Activated CD8-positive, alpha-beta memory T cell treated with anti-CD3 and anti-CD28 coated beads, Interleukin-2, amount 50 U/mL, for 24 hours (primary cell): ENCODE measurements around the gene ATP5F1B.
A peak's percentile ranks its signal among the peaks of the same experiment; 100 is the strongest.
"Not testable (repeated sequence)": the region's sequence is repeated elsewhere in the genome, so short reads cannot be mapped to it uniquely, and the experiment has no call there.

Experiments used
- DNase-seq: peaks from one replicate; pipeline ENCODE4 v3.0.0-alpha.2; 2020; ENCODE audit errors: extremely low read depth

Gene ATP5F1B

DNA sequence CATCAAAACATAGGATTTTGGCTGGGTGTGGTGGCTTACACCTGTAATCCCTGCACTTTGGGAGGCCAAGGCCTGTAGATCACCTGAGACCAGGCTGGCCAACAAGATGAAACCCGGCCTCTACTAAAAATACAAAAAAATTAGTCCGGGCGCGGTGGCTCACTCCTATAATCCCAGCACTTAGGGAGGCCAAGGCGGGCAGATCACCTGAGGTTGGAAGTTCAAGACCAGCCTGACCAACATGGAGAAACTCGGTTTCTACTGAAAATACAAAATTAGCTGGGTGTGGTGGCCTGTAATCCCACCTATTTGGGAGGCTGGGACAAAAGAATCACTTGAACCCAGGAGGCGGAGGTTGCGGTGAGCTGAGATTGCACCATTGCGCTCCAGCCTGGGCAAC lies 2.2 kb upstream of the ATP5F1B start:
- not testable (repeated sequence) for DNase-seq

- no peak for DNase-seq
Observed at GRCh38 chr12:56645201-56645716, 525 bp downstream of the ATP5F1B start.

DNA sequence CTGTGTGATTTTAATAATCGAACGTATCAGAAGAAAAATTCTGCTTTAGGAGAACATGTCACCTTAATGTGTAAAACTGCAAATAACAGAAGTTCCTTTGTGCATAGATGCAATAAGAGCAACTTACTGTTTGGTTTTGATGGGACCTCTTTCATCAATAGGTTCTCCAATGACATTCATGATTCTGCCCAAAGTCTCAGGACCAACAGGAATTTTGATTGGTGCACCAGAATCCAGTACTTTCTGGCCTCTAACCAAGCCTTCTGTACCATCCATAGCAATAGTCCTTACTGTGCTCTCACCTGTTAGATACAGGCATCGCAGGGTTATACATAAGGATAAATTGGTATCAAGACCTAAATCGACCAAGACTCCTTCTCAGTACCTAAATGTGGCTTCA lies 1.1 kb downstream of the ATP5F1B start:
- DNase-seq = no peak

DNA sequence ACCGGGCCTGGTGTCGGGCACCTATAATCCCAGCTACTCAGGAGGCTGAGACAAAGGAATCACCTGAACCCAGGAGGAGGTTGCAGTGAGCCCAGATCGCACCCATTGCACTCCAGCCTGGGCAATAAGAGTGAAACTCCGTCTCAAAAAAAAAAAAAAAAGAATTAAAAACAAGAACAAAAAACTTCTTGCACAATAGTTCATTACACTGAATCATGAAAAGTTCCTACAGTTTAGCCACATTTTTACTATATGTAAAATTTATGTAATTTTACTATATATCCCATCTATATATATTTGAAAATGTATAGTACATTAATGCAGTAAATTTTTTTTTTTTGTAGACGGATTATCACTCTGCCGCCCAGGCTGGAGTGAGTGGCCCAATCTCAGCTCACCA lies 4.6 kb downstream of the ATP5F1B start:
- DNase-seq = no peak

GRCh38 chr12:56637621-56638020 lies 8.2 kb downstream of the ATP5F1B start:
- DNase-seq = no peak

- peak; percentile 81 for DNase-seq
Observed at GRCh38 chr12:56636675-56637540, 8.9 kb downstream of the ATP5F1B start.

DNA sequence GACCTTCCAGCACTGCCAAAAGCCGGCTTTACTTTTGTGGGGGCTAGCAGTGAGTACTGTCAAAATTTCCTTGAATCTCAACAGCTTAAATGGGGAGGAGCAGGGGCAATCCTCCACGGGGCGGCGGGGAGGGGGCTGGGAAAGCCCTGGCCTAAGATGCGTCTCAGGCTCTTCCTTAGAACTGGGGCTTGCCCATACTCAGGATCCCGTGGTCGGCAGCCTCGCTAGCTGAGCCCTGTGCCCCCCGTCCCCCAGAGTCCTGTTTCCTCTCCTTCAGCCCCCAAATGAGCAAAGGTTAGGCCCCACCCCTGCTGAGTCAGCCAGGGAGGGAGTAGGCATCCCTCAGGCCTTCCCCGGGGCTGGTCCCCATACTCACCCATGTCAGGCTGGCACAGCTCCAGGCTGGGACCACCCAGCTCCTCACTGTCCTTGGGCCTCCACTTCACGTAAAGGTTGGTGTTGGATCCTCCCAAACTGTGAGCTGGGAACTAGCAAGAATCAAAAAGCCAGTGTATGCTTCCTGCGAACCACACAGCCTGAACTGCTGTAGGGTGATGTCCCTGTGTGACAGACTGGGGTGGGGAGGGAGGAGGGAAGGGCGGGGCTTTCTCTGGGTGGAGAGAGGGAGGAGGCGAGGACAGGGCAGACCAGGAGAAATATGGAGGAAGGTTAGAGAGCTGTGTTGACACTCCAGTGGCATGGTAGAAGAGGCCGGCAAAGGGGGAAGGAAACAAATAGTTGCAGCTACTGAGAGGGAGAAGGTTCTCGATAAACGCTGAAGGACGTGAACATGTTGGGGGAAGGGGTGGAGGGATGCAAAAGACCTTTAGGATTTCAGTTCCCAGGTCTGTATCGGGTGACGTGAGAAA lies 9.7 kb downstream of the ATP5F1B start:
- peak; percentile 75 for DNase-seq

DNA sequence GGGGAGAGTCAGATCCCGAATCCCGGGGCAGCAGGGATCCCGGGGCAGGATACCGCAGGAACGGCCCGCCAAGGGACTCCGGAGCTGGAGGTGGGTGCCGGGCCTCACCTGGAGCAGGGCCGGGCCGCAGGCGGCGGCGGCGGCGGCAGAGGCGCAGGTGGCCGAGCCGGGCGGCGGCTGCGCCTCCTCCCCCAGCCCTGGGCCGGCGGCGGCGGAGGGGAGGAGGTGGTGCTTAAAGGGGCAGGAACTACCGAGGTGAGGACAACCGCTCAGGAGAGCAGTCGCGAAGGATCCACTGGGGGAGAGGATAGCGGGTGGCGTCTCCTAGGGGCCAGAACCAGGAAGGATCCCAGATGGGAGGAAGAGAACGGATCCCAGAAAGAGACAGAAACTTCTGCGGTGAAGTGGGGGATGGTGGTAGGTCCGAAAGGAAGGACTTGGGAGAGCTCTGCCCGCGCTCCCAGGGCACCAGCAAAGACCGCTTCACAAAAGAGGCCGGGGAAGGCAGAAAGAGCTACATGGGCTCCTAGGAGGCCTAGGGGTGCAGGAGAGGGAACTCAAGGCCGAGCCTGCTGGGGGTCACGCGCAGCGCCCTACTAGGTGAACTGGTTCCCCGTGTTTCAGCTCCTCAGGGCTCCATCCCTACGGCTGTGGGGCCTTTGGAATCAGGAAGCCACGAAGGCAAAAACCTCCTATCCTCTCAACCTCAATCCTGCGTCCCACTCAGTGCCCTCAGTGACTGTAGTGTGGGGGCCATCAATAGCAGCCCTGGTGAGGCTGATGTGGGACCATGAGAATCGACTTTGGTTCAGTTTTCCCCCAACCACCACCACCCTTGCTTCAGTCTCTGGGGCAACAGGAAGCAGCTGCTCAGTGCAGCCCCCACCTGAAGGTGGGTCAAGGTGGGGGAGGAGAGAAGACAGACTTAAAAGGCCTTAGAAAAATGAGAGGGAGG lies 10.7 kb downstream of the ATP5F1B start:
- no peak for DNase-seq

DNA sequence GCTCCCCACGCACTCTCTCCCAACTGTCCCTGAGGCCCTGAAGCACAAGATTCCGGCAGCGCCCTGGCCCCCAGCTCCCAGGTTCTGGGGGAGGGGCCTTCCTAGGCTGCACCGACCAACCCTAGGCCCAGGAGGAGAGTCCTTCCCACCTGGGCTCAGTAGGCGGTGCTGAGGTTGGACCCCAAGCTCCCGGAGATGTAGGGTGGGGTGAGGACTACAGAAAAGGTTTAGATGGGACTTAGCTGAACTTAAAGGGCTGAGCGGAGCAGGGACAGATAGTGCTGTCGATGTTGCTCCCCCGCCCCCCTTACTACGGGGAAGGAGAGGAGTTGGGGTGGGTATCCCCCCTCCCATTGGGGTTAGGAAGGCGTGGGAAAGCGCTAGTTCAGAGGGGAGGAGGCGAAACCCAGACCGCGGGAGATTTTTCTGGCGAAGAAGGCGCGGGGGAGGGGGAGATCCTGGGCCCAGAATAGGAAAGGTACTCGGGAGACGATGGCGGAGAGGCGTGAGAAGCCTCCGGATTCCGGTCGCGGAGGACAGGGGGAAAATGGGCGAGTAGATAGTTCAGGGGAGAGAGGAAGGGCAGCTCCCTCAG lies 11.4 kb downstream of the ATP5F1B start:
- no peak for DNase-seq

- DNase-seq = no peak
Observed at GRCh38 chr12:56633468-56634241, 12.1 kb downstream of the ATP5F1B start.

DNA sequence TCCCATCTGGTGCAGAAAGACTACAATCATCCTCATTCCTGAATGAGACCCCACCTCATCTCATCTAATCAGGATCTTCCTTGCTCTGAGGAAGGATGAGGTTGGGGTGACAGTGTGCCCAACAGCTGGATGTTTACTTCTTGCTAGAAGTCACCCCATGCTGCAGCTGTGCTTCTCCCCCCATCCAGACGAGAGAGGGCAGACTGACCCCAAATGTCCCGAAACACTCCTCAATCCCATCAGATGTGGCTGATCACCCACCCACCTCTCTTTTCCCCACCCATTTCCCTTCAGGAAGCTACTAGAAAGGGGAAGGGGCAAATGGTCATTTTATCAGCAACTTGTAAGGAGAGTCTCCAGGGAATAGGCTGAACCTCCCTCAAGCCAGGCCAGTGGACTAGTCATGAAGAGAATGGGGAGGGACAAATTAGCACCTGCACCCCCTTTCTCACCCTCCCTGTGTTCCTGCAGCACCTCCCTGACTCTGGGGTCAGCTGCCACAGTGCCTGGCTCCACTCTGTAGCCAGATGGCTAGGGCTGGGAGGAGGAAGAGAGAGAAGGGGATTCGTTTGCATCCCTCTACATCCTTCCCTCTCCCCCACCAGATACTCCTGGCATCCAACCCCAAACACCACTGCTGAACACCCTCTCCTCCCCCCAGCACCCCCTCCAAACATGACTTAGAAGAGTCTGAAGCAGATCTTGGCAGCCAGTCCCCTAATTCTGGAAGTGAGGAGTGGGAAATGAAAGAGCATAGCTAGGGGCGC lies 12.9 kb downstream of the ATP5F1B start:
- no peak for DNase-seq

GRCh38 chr12:56631790-56632700 lies 13.7 kb downstream of the ATP5F1B start:
- no peak for DNase-seq

GRCh38 chr12:56630180-56630632 lies 15.6 kb downstream of the ATP5F1B start, which contains the start of gene BAZ2A:
BAZ2A (minus strand) TSS chr12:56630326; CDS start chr12:56617530, 12,796 bp downstream.
- DNase-seq = peak; percentile 60

DNA sequence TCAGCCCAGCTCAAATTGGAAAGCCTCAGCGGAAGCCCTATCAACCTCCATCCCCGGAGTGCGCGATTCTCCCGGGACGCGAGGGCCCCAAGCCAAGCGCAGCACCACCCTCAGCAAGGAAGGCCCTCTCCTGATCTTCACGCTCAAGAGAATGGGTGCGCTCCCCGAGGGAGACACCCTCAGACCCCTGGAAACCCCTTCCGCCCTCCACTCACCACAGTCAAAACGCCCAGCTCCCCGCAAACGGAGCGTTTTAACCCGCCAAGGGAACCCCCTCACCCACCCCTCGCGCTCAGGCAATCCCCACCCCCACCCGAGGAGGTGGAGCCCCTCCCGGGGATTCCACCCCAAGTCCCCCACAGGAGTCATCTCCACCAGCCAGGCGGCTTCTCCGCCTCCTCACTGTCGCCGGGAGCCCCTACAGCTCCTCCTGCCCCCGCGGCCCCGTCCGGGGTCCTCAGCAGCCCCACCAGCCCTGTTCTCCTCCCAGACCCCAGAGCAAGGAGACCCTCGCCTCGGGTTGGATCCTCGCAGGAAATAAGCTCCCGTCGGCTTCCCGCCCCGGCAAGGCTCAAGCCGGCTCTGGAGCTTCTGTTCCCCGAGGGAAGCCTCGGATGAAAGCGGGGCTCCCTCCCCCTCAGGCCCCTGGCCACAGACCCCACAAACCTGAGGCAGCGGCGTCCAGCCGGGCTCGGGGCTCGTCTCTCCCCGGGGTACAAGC lies 16.2 kb downstream of the ATP5F1B start:
- no peak for DNase-seq

- no peak for DNase-seq
Observed at GRCh38 chr12:56628671-56629458, 16.9 kb downstream of the ATP5F1B start.

GRCh38 chr12:56626701-56627100 lies 19.1 kb downstream of the ATP5F1B start:
- no peak for DNase-seq

DNA sequence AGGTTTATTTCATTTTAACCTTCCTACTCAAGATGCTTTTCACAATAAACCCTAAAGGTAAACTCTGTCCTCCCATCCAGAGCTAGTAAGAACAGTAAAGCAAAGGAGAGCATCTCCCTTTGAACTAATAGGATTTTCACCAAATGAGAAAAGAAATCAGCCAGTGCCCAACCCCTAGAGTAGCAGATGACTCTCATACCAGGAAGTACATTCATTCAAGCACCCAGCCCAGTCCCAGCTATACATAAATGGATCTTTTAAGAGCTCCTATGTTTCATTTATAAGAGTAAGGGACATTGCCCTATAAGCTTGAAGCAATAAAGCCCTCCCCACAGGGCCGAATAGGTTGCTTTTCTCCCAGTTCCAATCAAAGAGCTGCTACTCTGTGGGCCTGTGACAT lies 23.2 kb downstream of the ATP5F1B start:
- no peak for DNase-seq
